GM19035 (cell line): Measurements from ENCODE around the gene MYCBPAP.

Experiments
- ATAC-seq: cut with Tn5 transposase; IDR thresholded peaks from one replicate; pipeline ENCODE4 v1.9.1; 2021; ENCODE audit not compliant: unreplicated experiment

MYCBPAP gene

DNA sequence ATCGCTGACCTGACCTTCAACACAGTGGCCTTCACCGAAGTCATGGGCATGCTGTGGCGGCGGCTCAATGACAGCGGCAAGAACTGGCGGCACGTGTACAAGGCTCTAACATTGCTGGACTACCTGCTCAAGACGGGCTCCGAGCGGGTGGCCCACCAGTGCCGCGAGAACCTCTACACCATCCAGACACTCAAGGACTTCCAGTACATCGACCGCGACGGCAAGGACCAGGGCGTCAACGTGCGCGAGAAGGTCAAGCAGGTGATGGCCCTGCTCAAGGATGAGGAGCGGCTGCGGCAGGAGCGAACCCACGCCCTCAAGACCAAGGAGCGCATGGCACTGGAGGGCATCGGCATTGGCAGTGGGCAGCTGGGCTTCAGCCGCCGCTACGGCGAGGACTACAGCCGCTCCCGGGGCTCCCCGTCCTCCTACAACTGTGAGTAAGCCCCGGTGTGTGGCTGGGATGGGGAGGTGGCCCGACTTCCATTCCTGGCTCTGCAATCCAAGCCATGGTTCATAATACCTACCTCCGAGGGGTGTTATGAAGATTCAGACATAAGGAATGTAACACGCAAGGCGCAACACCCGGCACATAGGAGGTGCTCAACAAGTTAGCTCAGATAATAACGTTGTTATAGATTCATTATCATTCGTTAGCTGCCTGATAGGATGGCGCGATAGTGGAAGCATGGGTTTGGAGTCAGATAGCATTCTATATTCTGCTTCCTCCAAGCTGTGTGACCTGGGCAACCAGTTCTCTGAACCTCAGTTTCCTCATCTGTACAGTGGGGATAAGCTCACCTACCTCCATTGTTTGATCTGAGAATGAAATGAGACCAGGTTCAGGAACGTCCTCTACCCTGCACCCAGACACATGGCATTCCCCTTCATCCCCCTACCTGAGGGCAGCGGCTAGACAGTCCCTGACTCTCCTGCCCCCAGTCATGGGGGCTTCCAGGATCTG lies 28.7 kb downstream of the MYCBPAP start:
- ATAC-seq = no peak

- no peak for ATAC-seq
These were observed 29.7 kb downstream of the MYCBPAP start for GRCh38 chr17:50537721-50538548.

GRCh38 chr17:50538549-50539410 lies 30.5 kb downstream of the MYCBPAP start:
- ATAC-seq = no peak

GRCh38 chr17:50539762-50540559 lies 31.7 kb downstream of the MYCBPAP start:
- ATAC-seq = no peak

- ATAC-seq = no peak
These were observed 32.5 kb downstream of the MYCBPAP start for GRCh38 chr17:50540560-50541401.

DNA sequence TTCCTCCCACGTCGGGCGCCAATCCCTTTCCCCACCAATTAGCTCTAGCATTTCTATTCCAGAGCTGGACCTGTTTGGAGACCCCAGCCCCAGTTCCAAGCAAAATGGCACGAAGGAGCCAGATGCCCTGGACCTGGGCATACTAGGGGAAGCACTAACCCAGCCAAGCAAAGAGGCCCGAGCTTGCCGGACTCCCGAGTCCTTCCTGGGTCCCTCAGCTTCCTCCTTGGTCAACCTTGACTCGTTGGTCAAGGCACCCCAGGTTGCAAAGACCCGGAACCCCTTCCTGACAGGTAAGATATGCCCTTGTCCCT lies 33.1 kb downstream of the MYCBPAP start:
- ATAC-seq = no peak

- ATAC-seq = peak; percentile 81
These were observed 33.8 kb downstream of the MYCBPAP start for GRCh38 chr17:50541716-50542688.

- ATAC-seq = no peak
These were observed 34.8 kb downstream of the MYCBPAP start for GRCh38 chr17:50542795-50543774.

- no peak for ATAC-seq
These were observed 36.3 kb downstream of the MYCBPAP start for GRCh38 chr17:50544516-50544915.

- no peak for ATAC-seq
These were observed 37.1 kb downstream of the MYCBPAP start for GRCh38 chr17:50545311-50545710.

GRCh38 chr17:50546701-50547034 lies 38.4 kb downstream of the MYCBPAP start:
- ATAC-seq = no peak

DNA sequence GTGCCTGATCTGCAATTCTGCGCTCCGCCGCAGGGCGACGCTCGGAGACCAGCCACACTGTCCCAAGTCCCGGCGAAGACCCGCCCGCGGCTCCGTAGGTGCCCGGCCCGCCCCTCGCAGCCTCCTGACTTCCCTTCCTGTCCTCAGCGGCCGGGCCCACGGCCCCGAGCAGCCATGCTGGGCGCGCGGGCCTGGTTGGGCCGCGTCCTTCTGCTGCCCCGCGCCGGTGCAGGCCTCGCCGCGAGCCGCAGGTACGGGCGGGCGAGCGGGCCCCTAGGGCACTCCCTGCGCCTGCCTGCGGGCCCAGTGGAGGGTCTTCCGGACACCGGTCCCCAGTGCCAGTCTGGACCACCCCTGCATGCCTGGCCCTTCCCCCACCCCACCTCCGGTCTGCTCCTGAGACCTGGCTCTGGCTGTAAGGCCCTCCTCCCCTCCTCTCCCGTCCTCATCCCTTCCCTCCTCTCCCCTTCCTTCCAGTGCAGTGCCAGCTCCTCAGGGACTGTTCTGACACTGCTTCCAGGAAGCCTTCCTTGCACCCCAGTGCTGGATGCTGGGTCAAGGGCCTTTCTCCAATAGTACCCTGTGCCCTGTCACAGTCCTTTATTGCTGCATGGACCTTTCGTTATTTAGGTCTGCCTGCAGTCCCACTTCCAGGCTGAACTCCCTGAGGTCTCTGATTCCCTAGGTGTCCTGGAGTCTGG lies 38.9 kb downstream of the MYCBPAP start, which contains the start of gene SPATA20:
TSS of gene SPATA20 (plus strand) at position 140 of the 701 bp plus-strand sequence. CDS start at position 175, 35 bp downstream.
- ATAC-seq = peak; percentile 60

GRCh38 chr17:50547736-50548083 lies 39.5 kb downstream of the MYCBPAP start:
- no peak for ATAC-seq

DNA sequence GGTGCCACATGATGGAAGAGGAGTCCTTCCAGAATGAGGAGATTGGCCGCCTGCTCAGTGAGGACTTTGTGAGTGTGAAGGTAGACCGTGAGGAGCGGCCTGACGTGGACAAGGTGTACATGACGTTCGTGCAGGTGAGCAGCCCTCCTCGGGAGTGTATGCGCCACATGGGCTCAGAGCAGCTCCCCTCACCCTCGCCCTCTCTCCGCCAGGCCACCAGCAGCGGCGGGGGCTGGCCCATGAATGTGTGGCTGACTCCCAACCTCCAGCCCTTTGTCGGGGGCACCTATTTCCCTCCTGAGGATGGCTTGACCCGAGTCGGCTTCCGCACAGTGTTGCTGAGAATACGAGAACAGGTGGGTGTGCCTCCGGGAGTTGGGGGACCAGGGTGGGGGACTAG lies 40.6 kb downstream of the MYCBPAP start:
- ATAC-seq = no peak

- ATAC-seq = no peak
These were observed 41.2 kb downstream of the MYCBPAP start for GRCh38 chr17:50549256-50549941.

DNA sequence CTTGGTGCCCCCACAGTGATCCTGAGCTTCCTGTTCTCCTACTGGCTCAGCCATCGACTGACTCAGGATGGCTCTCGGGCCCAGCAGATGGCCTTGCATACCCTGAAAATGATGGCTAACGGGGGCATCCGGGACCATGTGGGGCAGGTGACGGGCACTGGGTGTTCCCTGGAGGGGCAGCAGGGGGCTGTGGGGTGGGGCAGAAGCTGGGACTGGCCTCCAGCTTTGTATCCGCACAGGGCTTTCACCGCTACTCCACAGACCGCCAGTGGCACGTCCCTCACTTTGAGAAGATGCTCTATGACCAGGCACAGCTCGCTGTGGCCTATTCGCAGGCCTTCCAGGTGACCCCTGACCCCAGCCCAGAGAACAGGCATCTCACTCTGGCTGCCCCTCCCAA lies 41.7 kb downstream of the MYCBPAP start:
- ATAC-seq = no peak
